Measurements from ENCODE around the gene ARF1.

DNA sequence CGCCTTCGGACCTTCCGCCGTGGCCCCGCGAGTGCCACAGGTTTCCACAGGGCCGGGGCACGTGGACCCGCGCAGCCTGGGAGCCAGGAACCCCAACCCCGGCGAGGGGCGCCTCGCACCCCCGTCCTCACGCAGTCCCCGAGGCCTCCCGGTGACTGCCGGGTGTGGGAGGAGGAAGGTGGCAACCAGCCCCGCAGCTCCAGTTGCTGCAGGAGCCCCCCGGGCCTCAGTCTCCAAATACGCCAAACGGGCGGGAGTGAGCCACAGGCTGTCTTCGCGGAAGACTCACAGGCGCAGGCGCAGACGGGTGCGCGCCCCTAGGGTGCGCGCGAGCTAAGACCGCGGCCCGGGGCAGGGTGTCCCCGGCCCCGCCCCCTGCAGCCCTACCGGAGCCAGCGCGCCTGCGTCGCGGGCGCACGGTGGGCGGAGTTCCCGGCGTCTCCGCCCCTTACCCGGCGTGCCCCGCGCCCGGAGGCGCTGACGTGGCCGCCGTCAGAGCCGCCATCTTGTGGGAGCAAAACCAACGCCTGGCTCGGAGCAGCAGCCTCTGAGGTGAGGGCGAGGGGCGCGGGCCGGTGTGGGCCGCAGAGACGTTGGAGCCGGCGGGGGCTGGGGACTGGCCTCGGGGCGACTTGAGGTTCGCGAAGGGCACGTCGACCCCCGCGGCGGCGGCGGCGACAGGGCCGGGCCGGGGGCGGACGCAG, at the start of gene ARF1:
- TF ChIP-seq CTCF (IDR thresholded peaks at IDR 0.05; ENCODE audit: low read depth, low read length) (no peak), POLR2A (IDR thresholded peaks at IDR 0.05; ENCODE audit: extremely low read depth, insufficient read length) (peak; percentile 91), MAX (IDR thresholded peaks at IDR 0.05; ENCODE audit: low read depth, low read length) (peak; percentile 15; the same call in 1 of the 2 replicates), MYC (IDR thresholded peaks at IDR 0.05; ENCODE audit: low read depth, low read length) (peak; percentile 54; the same call in 1 of the 2 replicates)

Measured in NB4 (cell line).